HG03280 (cell line): ENCODE results near the gene P2RY6.
"Not testable (repeated sequence)": the region's sequence is repeated elsewhere in the genome, so short reads cannot be mapped to it uniquely, and the experiment has no call there.

Experiments
- ATAC-seq: cut with Tn5 transposase; IDR thresholded peaks from one replicate; pipeline ENCODE4 v1.9.1; 2021; ENCODE audit warnings: mild to moderate bottlenecking, moderate library complexity; ENCODE audit not compliant: unreplicated experiment

P2RY6 gene

DNA sequence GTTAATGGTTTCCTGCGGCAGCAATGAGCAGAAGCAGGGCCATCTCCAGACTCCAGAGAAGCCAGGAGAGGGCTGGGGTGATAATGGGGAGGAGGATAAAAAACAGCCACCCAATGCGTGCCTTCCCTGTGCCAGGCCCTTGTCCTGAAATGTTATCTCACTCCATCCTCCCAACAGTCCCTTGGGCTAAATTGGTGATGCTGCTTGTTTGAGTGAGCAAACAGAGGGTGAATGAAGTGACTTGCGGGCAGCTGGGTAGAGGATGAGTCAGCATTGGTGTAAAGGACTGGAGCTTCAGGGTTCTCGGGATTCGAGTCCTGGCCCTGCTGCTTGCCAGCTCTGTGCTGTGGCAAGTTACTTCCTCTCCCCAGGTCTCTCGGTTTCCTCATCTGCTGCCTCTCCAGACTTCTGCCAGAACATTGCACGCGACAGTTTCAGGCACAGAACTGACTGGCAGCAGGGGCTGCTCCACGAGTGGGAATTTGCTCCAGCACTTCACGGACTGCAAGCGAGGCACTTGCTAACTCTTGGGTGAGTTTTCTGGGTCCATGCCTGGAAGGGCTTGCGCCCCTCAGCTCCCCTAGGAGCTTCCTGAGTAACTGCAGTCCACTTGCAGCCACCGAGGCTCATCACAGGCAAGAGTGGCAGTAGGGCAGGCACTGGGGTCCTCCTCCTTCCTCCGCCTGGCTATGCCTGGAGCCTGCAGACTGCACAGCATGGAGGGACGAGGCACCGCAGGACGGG is at the start of gene P2RY6:
TSS of gene P2RY6 (plus strand) at position 403 of the 744 bp plus-strand sequence. CDS start 24,181 bp downstream, outside the sequence.
- ATAC-seq = no peak

DNA sequence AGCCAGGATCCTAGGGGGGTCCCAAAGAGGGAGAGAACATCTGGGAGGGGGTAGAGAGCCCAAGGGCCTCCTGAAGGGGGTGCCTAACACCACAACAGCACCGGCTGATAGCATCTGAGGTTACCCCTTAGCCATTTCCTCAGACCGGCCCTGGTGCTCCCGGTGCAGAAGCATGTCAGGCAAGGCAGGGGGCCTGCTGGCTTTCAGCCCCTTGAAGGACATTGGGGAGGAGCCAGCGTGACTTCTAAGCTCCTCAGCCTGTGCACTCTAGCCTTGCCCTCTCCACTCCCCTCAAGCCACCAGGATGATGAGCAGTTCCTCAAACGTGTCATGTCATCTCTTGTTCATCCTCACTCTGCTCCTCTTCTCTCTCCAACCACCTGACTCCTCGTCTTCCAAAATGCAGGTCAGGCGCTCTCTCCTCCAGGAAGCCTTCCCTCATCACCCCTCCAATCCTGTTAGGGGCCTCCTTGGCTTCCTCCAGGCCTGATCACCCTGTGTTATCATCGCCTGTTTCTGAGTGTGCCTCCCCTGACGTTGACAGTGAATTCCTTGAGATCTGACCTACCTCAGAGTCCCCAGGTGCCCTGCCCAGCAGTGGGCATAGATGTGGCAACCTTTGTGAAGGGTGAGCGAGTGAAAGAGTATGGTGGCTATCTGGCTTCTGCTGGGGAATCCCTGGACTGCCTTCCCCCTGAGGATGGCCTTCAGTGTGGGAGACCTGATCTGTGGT is 48.0 kb upstream of the P2RY6 start:
- no peak for ATAC-seq

GRCh38 chr11:73225001-73225686 is 47.0 kb upstream of the P2RY6 start:
- ATAC-seq = no peak

- ATAC-seq = no peak
Measured at GRCh38 chr11:73225851-73226250, 46.3 kb upstream of the P2RY6 start.

DNA sequence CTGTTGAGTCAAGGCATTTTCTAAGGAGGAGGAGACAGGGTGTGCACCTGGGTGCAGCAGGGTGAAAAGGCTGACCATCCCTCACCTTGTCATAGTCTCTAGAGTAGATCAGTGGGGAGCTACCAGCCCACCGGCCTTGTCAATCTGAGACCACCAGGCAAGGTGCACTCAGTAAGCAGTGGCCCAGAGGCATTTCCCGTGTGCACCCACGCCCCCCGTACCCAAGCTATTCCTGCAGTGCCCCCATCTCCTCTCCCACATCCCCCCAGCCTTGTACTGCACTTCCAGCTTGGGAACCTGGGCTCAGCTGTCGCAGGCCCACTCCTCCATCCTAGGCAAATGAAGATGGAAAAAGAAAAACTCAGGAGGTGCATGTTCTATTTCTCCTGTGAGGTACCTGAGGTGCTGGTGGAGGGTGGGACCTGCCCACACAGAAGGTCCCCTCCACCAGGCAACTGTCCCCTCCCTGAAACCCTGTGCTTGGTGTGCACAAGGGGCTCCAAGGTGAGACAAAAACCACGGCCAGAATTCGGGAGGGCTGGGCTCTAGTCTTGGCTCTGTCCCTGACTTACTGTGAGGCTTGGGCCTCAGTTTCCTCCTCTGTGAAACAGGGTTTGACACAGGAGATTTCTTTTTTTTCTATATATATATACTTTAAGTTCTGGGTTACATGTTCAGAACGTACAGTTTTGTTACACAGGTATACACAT is 45.7 kb upstream of the P2RY6 start:
- ATAC-seq = no peak

DNA sequence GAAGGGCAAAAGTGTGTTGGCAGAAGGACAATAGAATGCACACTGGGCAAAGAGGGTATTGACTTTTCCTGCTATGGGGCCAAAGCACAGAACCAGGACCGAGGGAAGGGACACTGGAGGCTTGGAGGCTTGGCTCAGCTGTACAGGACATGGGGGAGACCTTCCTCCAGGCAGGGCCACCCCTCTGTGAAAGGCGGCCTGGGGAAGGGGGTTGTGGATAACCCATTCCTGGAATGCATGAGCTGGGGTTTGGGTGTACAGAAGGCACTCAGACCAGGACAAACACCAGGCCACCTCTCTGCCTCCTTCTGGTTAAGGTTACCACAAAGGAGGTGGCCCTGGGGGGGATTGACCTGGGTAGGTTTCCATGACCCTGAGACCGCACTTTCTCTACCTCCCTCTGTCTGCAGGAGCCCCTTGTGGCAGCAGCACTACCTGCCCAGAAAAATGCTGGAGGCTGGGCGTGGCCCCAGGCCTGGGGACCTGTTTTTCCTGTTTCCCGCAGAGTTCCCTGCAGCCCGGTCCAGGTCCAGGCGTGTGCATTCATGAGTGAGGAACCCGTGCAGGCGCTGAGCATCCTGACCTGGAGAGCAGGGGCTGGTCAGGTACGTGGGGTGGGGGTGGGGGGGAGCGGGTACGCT is 44.4 kb upstream of the P2RY6 start:
- no peak for ATAC-seq

DNA sequence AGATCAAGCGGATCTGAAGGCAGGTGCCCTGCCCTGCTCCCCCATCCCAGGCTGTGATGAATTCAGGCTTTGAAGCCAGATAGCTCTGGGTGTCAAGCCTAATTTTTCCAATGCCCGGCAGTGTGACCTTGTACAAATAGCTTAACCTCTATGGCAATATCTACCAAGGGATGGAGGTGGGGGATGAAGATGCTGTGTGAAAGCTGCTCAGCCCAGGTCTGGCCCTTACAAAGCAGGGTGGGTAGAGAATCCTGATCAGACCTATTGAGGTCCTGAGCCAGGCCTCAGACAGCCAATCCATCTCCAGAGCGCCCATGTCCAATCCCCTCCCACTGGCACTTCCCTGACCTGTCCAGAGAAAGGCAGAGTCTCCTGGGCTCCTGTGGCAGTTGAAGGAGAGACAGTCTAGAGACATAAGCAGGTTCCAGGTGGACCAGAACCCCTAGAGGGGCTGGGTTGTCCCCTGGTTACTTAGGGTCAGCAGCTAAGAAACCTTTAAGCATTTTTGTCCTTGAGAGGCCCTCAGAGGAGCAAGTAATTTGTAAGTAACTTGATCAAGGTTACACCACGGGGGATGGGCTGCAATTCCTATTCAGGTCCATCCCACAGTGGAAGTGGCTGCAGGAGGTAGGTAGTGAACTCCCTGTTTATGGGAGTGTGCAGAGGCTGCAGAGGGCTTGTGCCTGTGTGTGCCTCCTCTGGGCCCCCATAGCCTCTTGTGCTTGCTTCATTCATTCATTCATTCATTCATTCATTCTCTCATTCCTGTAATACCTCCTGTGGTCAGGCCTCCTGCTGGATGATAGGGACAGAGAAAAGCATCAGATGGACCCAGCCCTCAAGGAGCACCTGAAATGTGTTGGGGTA is 43.6 kb upstream of the P2RY6 start:
- no peak for ATAC-seq

DNA sequence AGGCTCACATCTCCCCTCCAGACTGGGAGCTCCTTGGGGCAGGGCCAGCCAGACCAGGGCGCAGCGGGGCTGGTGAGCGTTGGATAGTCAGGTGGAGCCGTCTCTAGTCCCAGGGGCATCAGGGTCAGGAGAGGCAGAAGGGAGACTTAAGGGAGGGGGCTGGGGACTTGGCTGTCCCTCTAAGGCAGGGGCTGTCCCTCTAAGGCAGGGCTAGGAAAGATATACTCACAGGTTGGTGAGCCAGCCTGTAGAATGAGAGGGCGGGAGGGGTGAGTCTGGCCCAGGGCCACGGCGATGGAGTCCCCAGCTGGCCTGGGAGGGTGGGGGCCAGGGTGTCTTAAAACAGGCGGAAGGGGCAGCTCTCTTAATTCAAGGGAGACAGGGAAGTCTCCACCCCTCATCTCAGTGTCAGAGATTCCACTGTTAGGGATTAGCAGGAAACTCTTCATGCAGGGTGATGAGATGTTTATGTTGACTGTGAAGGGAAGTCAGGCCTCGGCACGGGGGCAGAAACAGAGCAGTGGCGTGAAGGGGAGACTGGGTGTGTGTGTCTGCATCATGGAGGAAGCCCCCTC is 42.7 kb upstream of the P2RY6 start:
- ATAC-seq = no peak

DNA sequence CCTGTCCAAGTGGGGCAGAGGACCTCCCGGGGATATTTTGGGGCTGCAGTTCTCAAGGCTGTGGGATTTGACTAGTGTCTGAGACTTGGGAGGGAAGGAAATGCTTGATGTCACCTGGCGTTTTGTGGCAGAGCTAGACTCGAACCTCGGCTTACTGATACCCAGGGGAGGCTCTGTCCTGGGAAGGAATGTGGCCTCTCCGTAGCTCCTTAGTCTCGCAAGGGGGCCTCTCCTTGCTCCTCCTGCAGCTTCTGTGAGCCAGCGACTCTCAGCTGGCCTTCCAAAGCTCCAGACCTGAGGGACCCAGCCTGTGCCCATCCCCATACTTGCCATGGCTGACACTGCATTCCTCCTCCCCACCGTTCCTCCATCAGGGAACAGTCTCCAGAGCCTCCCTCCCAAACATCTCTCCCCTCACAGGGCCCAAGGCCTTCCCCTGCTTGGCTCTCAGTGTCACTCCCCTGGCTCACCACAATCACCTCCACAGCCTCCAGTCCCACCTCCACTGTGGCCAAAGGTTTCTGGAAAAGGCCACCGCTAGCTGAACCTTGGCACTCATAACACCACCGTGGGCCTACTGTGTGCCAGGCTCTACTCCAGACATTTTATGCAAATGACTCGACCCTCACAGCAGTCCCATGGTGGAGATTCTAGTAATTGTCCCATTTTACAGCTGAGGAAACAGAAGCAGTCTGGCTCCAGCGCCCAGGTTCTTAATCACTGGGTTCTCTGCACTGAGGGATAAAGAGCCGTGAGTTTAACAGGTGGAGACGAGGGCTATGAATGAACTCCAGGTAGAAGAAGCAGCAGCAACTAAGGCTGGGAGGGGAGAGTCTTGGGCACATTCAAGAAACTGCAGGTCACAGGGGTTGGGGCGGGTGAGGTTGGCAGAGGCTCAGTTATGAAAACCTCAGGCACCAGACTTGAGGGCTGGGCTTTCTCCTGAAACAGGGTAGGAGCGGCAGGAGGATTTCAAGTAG is 42.0 kb upstream of the P2RY6 start:
- no peak for ATAC-seq

DNA sequence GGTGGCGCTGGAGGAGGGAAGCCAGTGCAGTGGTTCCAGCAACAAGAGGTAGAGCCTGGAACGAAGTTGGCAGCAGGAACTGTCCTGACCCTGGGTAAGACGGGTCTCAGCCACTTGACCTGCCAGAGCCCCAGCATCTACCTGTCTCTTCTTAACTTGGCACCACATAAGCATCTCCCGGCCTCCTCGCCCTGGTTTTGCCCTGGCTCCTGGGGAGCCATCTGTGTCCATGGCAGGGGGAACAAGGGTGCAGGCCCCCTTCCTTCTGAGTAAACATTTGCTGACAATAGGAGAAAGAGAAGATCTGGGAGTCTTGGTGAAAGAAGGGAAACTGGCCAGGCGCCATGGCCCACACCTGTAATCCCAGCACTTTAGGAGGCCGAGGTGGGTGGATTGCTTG is 41.2 kb upstream of the P2RY6 start:
- no peak for ATAC-seq

DNA sequence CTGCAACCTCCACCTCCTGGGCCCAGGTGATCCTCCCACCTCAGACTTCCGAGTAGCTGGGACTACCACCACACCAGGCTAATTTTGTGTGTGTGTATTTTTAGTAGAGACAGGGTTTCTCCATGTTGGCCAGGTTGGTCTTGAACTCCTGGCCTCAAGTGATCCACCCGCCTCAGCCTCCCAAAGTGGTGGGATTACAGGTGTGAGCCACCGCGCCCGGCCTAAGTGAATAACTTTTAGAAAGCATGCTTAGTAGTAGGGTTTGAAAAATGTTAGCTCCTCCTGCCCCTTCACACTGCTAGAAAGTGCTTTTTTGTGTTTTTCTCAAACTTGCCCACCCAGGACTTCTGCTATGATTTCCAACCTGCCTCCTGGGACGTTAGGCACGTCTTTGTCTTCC is 39.7 kb upstream of the P2RY6 start:
- not testable (repeated sequence) for ATAC-seq

DNA sequence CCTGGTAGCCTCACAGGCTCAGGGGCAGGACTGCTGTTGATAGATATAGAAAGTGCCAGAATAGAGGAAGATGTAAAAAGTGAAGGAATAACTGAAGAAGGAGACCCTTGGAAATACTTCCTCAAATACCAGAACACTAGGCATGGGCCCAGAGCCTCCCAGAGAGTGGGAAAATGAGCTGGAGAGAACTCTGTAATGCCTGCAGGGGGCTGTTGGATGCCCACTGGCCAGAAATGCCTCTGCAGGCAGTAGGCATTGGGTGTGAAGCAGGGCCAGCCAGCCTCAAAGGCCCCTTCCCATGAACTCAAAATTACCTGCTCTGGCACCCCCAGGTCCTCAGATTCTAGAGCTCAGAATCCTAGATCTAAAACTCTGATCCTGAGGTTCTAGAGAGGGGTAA is 38.9 kb upstream of the P2RY6 start:
- ATAC-seq = no peak

GRCh38 chr11:73233692-73234470 is 38.3 kb upstream of the P2RY6 start:
- no peak for ATAC-seq

DNA sequence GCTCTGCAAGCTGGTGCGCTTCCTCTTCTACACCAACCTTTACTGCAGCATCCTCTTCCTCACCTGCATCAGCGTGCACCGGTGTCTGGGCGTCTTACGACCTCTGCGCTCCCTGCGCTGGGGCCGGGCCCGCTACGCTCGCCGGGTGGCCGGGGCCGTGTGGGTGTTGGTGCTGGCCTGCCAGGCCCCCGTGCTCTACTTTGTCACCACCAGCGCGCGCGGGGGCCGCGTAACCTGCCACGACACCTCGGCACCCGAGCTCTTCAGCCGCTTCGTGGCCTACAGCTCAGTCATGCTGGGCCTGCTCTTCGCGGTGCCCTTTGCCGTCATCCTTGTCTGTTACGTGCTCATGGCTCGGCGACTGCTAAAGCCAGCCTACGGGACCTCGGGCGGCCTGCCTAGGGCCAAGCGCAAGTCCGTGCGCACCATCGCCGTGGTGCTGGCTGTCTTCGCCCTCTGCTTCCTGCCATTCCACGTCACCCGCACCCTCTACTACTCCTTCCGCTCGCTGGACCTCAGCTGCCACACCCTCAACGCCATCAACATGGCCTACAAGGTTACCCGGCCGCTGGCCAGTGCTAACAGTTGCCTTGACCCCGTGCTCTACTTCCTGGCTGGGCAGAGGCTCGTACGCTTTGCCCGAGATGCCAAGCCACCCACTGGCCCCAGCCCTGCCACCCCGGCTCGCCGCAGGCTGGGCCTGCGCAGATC is 37.5 kb upstream of the P2RY6 start:
- no peak for ATAC-seq

DNA sequence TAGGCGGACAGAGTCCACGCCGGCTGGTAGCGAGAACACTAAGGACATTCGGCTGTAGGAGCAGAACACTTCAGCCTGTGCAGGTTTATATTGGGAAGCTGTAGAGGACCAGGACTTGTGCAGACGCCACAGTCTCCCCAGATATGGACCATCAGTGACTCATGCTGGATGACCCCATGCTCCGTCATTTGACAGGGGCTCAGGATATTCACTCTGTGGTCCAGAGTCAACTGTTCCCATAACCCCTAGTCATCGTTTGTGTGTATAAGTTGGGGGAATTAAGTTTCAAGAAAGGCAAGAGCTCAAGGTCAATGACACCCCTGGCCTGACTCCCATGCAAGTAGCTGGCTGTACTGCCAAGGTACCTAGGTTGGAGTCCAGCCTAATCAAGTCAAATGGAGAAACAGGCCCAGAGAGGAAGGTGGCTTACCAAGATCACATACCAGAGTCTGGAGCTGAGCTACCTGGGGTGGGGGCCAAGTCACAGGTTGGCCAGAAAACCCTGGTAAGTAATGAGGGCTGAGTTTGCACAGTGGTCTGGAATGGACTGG is 36.8 kb upstream of the P2RY6 start:
- ATAC-seq = no peak

DNA sequence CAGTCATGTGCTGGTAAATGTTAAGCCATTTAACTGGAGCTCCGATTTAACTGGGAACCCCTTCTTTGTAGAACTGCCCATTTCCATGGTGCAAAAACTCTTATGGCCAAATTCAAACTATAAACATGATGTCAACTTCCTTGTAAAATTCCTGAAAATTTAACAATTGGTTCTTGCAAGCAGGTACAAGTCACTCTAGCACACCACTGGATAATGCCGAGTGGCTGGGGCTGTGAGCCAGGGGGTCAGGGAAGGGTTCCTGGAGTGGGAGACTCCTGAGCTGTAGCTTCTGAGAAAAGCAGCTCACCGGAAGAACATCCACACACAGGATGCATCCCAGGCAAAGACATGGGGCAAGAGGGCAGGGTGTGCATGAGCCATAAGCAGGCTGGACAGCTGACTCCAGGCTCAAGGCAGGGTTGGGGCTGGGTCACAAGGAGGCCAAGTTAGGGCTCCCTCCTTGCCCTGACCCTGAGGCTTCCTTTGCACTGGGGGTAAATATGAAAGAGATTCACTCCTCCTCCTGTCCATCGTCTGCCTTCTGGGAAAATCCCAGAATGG is 35.9 kb upstream of the P2RY6 start:
- ATAC-seq = no peak
